Upper lobe of left lung (tissue), 6 donors: Measurements from ENCODE around the gene MEGF11. TPM values are rescaled to one million over a fixed set of nuclear protein-coding genes. Genes with fewer than 3 reads are reported as not detected.

ENCODE experiments used
- ATAC-seq, 2 donors: fragments of 200-7000 bp; cut with Tn5 transposase; one replicate each; pipeline ENCODE4 v1.9.1; 2022; ENCODE audit warnings: mild to moderate bottlenecking in 2 of 2, moderate library complexity in 2 of 2; ENCODE audit not compliant: low FRiP score in 2 of 2
- DNase-seq, 2 donors: peaks; one replicate each; pipeline ENCODE4 v3.0.0-alpha.2; 2019 to 2020
- H3K27ac ChIP-seq, 4 donors: fragments of 200-600 bp; sonication (generic); one replicate each; pipeline ENCODE4 v1.5.1; 2016 to 2019
- H3K27me3 ChIP-seq, 4 donors: fragments of 200-600 bp; sonication (generic); one replicate each; pipeline ENCODE4 v1.5.1; 2017 to 2019
- H3K36me3 ChIP-seq, 4 donors: fragments of 200-600 bp; sonication (generic); one replicate each; pipeline ENCODE4 v1.5.1; 2016 to 2019
- H3K4me1 ChIP-seq, 4 donors: fragments of 200-600 bp; sonication (generic); one replicate each; pipeline ENCODE4 v1.5.1; 2018 to 2019
- H3K4me3 ChIP-seq, 4 donors: fragments of 200-600 bp; sonication (generic); one replicate each; pipeline ENCODE4 v1.5.1; 2017 to 2019; ENCODE audit warnings: mild to moderate bottlenecking in 2 of 4, moderate library complexity in 1 of 4
- H3K9me3 ChIP-seq, 4 donors: fragments of 200-600 bp; sonication (generic); one replicate each; pipeline ENCODE4 v1.5.1; 2018 to 2019
- EP300 ChIP-seq, 4 donors: sonication (generic); formaldehyde crosslinking; IDR thresholded peaks; one replicate each; pipeline ENCODE4 v1.5.1; 2017; ENCODE audit warnings: antibody characterized with exemption in 4 of 4, control low read depth in 2 of 4
- POLR2A ChIP-seq, 4 donors: fragments of 450-650 bp; IDR thresholded peaks; one replicate each; pipeline ENCODE4 v1.5.1; 2016 to 2017; ENCODE audit warnings: antibody characterized with exemption in 4 of 4, mild to moderate bottlenecking in 2 of 4
- POLR2AphosphoS5 ChIP-seq, 2 donors: sonication (generic); formaldehyde crosslinking; IDR thresholded peaks; one replicate each; pipeline ENCODE4 v1.5.1; 2017; ENCODE audit warnings: antibody characterized with exemption in 2 of 2
- WGBS, 2 donors: methylation state at CpG; one replicate each; pipeline ENCODE4 v1.1.5; 2017 to 2018; 5-methylcytosine and 5-hydroxymethylcytosine counted together
- total RNA-seq, 6 donors: library from RNA; depleted of rRNA in 4 of 6; stranded (reverse); fragments of >200 nt in 4 of 6; gene quantifications; one replicate each; pipeline versions ENCODE4 v1.1.0 to v1.2.1, GENCODE V29; 2016 to 2021
- TF ChIP-seq, protein P1 (sequence below), 6 experiments: fragments of 450-650 bp in 4 of 6; fragments of 200-600 bp in 2 of 6; sonication (generic) in 2 of 6; IDR thresholded peaks; one replicate each; pipeline ENCODE4 v1.5.1; 2016 to 2019; ENCODE audit warnings: antibody characterized with exemption in 6 of 6
- donor health status: DM: no; HTN: no; CAD: no; lungs with moderate emphysema.
- donor health status: DM: no; HTN: yes; CAD: no; lungs with severe emphysema.

The MEGF11 gene
- total RNA-seq, 6 donors from 2014 or later: 1.5 to 4.0 (median 3.5) TPM; not detected in 3

GRCh38 chr15:66291816-66292570, 38.4 kb upstream of the MEGF11 start:
- no peak for DNase-seq
- no peak overlapping the region for H3K4me3 ChIP-seq
- H3K9me3 ChIP-seq: no peaks in the 10 kb centered on the region
- WGBS, 2 donors: 82 to 88% methylated on average over 6 of the region's 6 CpGs
- peaks cover 18 to 35% (median 20%) of the 10 kb centered on the region in 4 donors for H3K4me1 ChIP-seq
- peak overlapping the region in 1 of 4 donors; percentile 94 for H3K27ac ChIP-seq
- TF ChIP-seq, protein P1, sequence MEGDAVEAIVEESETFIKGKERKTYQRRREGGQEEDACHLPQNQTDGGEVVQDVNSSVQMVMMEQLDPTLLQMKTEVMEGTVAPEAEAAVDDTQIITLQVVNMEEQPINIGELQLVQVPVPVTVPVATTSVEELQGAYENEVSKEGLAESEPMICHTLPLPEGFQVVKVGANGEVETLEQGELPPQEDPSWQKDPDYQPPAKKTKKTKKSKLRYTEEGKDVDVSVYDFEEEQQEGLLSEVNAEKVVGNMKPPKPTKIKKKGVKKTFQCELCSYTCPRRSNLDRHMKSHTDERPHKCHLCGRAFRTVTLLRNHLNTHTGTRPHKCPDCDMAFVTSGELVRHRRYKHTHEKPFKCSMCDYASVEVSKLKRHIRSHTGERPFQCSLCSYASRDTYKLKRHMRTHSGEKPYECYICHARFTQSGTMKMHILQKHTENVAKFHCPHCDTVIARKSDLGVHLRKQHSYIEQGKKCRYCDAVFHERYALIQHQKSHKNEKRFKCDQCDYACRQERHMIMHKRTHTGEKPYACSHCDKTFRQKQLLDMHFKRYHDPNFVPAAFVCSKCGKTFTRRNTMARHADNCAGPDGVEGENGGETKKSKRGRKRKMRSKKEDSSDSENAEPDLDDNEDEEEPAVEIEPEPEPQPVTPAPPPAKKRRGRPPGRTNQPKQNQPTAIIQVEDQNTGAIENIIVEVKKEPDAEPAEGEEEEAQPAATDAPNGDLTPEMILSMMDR (IDR thresholded peaks at IDR 0.05): no peak
- TF ChIP-seq POLR2A (IDR thresholded peaks at IDR 0.05) (no peak), EP300 (IDR thresholded peaks at IDR 0.05) (no peak), POLR2AphosphoS5 (IDR thresholded peaks at IDR 0.05) (no peak)
- no peaks in the 10 kb centered on the region for H3K27me3 ChIP-seq
- H3K36me3 ChIP-seq: no peaks in the 10 kb centered on the region
- no peak for ATAC-seq

DNA sequence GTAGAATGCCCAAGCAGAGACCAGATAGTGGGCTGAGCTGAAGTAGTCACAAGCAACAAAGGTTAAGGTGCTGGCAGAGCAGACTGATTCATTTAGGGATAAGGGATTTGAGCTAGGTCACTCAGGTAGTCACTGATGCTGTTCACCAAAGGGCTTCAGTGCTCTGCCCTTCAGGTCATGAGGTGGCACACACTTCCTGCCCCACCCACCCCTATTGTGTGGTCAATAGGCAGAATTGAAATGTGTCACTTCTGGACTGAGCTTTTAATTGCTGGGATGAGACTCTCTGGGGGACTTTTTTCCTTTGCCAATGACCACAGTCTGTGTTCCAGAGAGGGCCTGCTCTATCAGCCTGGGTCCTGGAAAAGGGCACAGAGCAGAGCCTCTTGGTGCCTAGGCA, 37.0 kb upstream of the MEGF11 start:
- ATAC-seq: no peak
- H3K27me3 ChIP-seq: no peaks in the 10 kb centered on the region
- peaks cover 18 to 38% (median 20%) of the 10 kb centered on the region in 4 donors for H3K4me1 ChIP-seq
- DNase-seq: no peak
- no peaks in the 10 kb centered on the region for H3K36me3 ChIP-seq
- TF ChIP-seq EP300 (IDR thresholded peaks at IDR 0.05): no peak
- TF ChIP-seq POLR2A (IDR thresholded peaks at IDR 0.05): no peak
- TF ChIP-seq POLR2AphosphoS5 (IDR thresholded peaks at IDR 0.05): no peak
- TF ChIP-seq, protein P1 (IDR thresholded peaks at IDR 0.05): no peak
- no peak overlapping the region for H3K27ac ChIP-seq
- no peak overlapping the region for H3K4me3 ChIP-seq
- no peaks in the 10 kb centered on the region for H3K9me3 ChIP-seq

GRCh38 chr15:66290007-66290406, 36.5 kb upstream of the MEGF11 start:
- no peaks in the 10 kb centered on the region for H3K9me3 ChIP-seq

GRCh38 chr15:66288551-66289185, 35.1 kb upstream of the MEGF11 start:
- Histone ChIP-seq H3K4me1 (peaks cover 6 to 22% (median 9%) of the 10 kb centered on the region in 4 donors), H3K36me3 (no peaks in the 10 kb centered on the region), H3K4me3 (no peak overlapping the region), H3K27ac (no peak overlapping the region), H3K9me3 (no peaks in the 10 kb centered on the region), H3K27me3 (no peaks in the 10 kb centered on the region)
- no peak for ATAC-seq
- whole genome bisulfite sequencing, 2 donors: 65 to 68% methylated on average over 6 of the region's 6 CpGs
- DNase-seq: no peak
- TF ChIP-seq POLR2A (IDR thresholded peaks at IDR 0.05) (no peak), EP300 (IDR thresholded peaks at IDR 0.05) (no peak), POLR2AphosphoS5 (IDR thresholded peaks at IDR 0.05) (no peak)
- TF ChIP-seq, protein P1 (IDR thresholded peaks at IDR 0.05): no peak

More at GRCh38 chr15:66290007-66290406, 36.5 kb upstream of the MEGF11 start:
- no peak for DNase-seq
- ATAC-seq: no peak
- H3K4me3 ChIP-seq: no peak overlapping the region
- H3K4me1 ChIP-seq: peaks cover 15 to 34% (median 18%) of the 10 kb centered on the region in 4 donors
- WGBS, 2 donors: 90 to 96% methylated on average over 2 to 3 of the region's 3 CpGs
- H3K36me3 ChIP-seq: no peaks in the 10 kb centered on the region
- no peak for TF ChIP-seq EP300 (IDR thresholded peaks at IDR 0.05)
- TF ChIP-seq POLR2A (IDR thresholded peaks at IDR 0.05): no peak
- TF ChIP-seq, protein P1 (IDR thresholded peaks at IDR 0.05): no peak
- TF ChIP-seq POLR2AphosphoS5 (IDR thresholded peaks at IDR 0.05): no peak
- no peaks in the 10 kb centered on the region for H3K27me3 ChIP-seq
- no peak overlapping the region for H3K27ac ChIP-seq
